Activated naive CD8-positive, alpha-beta T cell treated with anti-CD3 and anti-CD28 coated beads, Interleukin-2, amount 10 ng/mL, durations not matched to agents 7 days and 5 days (primary cell): ENCODE results near the gene NOSIP. TPM values are rescaled to one million over a fixed set of nuclear protein-coding genes. Genes with fewer than 3 reads are reported as not detected.

Source experiments
- ATAC-seq: fragments of 150-1000 bp; cut with Tn5 transposase; one replicate; pipeline ENCODE4 v1.10.0; 2021; ENCODE audit warnings: low read depth, moderate library complexity
- POLR2A ChIA-PET: fragments of 350-600 bp; sonication (Branson Sonifier 250); formaldehyde crosslinking; loops from one replicate; lab custom pipeline; 2021; ENCODE audit warnings: antibody characterized with exemption; lab: Charles Lee
- DNase-seq: peaks from one replicate; pipeline ENCODE4 v3.0.0; 2021
- H3K27ac Mint-ChIP-seq: one replicate; pipeline ENCODE4 v1.8.0; 2022; ENCODE audit warnings: mild to moderate bottlenecking, mixed read lengths
- H3K27me3 Mint-ChIP-seq: one replicate; pipeline ENCODE4 v1.8.0; 2022; ENCODE audit warnings: mild to moderate bottlenecking, moderate library complexity, mixed read lengths
- H3K36me3 Mint-ChIP-seq: one replicate; pipeline ENCODE4 v1.8.0; 2021; ENCODE audit warnings: mild to moderate bottlenecking, mixed read lengths
- H3K4me1 Mint-ChIP-seq: one replicate; pipeline ENCODE4 v1.8.0; 2021; ENCODE audit warnings: mixed read lengths
- H3K4me3 Mint-ChIP-seq: one replicate; pipeline ENCODE4 v1.8.0; 2022; ENCODE audit warnings: mild to moderate bottlenecking, moderate library complexity, mixed read lengths
- H3K9me3 Mint-ChIP-seq: one replicate; pipeline ENCODE4 v1.8.0; 2021; ENCODE audit warnings: mixed read lengths
- total RNA-seq, 2 experiments: library from RNA; stranded (reverse); gene quantifications; one replicate each; pipeline ENCODE4 v1.2.3, GENCODE V29; 2021

The NOSIP gene
- total RNA-seq, 2 experiments from 2014 or later, result 122 to 125 TPM

GRCh38 chr19:49546825-49547565 lies 33.4 kb downstream of the NOSIP start:
- Mint-ChIP-seq H3K9me3 (no peaks in the 10 kb centered on the region), H3K4me1 (peaks cover 28% of the 10 kb centered on the region), H3K27ac (peak overlapping the region; percentile 56), H3K27me3 (no peaks in the 10 kb centered on the region), H3K36me3 (peaks cover 2% of the 10 kb centered on the region), H3K4me3 (peak overlapping the region; percentile 78)
- POLR2A ChIA-PET, result interaction anchor here (0.7 to 2.2 kb wide), 8 partner anchors 12 to 74 kb away, joined by 3 to 12 read pairs (median 4); partner anchors contain the start of genes FCGRT and FLT3LG
- DNase-seq, result no peak
- peak; percentile 57 for ATAC-seq

- no peaks in the 10 kb centered on the region for H3K36me3 Mint-ChIP-seq
These were observed 36.2 kb downstream of the NOSIP start for GRCh38 chr19:49544154-49544553.

GRCh38 chr19:49543032-49543431 lies 37.3 kb downstream of the NOSIP start:
- DNase-seq (no peak), ATAC-seq (no peak)
- Mint-ChIP-seq H3K36me3 (no peaks in the 10 kb centered on the region), H3K27ac (peak overlapping the region; percentile 9), H3K27me3 (no peaks in the 10 kb centered on the region), H3K9me3 (no peaks in the 10 kb centered on the region), H3K4me1 (peaks cover 9% of the 10 kb centered on the region), H3K4me3 (no peak overlapping the region)
- POLR2A ChIA-PET, result interaction anchor here (0.6 kb wide), 1 partner anchor 26 kb away, joined by 4 read pairs; no protein-coding TSS in a partner anchor

More at GRCh38 chr19:49544154-49544553, 36.2 kb downstream of the NOSIP start:
- ATAC-seq (no peak), DNase-seq (no peak)
- peaks cover 16% of the 10 kb centered on the region for H3K4me1 Mint-ChIP-seq
- H3K9me3 Mint-ChIP-seq, result no peaks in the 10 kb centered on the region
- H3K4me3 Mint-ChIP-seq, result no peak overlapping the region
- no peaks in the 10 kb centered on the region for H3K27me3 Mint-ChIP-seq
- peak overlapping the region; percentile 2 for H3K27ac Mint-ChIP-seq
- POLR2A ChIA-PET, result no interaction called here

- POLR2A ChIA-PET, result interaction anchor here (0.6 kb wide), 1 partner anchor 26 kb away, joined by 4 read pairs; no protein-coding TSS in a partner anchor
- DNase-seq (no peak), ATAC-seq (no peak)
- Mint-ChIP-seq H3K9me3 (no peaks in the 10 kb centered on the region), H3K27me3 (no peaks in the 10 kb centered on the region), H3K4me1 (peaks cover 9% of the 10 kb centered on the region), H3K36me3 (no peaks in the 10 kb centered on the region), H3K4me3 (no peak overlapping the region), H3K27ac (peak overlapping the region; percentile 9)
These were observed 37.9 kb downstream of the NOSIP start for GRCh38 chr19:49542446-49542845.

GRCh38 chr19:49541914-49542313 lies 38.4 kb downstream of the NOSIP start:
- ATAC-seq (no peak), DNase-seq (no peak)
- Mint-ChIP-seq H3K27me3 (no peaks in the 10 kb centered on the region), H3K9me3 (no peaks in the 10 kb centered on the region), H3K36me3 (no peaks in the 10 kb centered on the region), H3K4me3 (no peak overlapping the region), H3K27ac (no peak overlapping the region), H3K4me1 (peaks cover 5% of the 10 kb centered on the region)
- POLR2A ChIA-PET, result no interaction called here

GRCh38 chr19:49539192-49539952 lies 41.0 kb downstream of the NOSIP start:
- DNase-seq (no peak), ATAC-seq (no peak)
- Mint-ChIP-seq H3K9me3 (no peaks in the 10 kb centered on the region), H3K27me3 (peaks cover 2% of the 10 kb centered on the region), H3K27ac (no peak overlapping the region), H3K4me3 (no peak overlapping the region), H3K4me1 (peaks cover 14% of the 10 kb centered on the region), H3K36me3 (no peaks in the 10 kb centered on the region)
- POLR2A ChIA-PET, result no interaction called here

GRCh38 chr19:49538643-49539042 lies 41.7 kb downstream of the NOSIP start:
- H3K9me3 Mint-ChIP-seq, result no peaks in the 10 kb centered on the region
- H3K36me3 Mint-ChIP-seq, result no peaks in the 10 kb centered on the region
- no peak overlapping the region for H3K27ac Mint-ChIP-seq
- no peak for DNase-seq
- H3K27me3 Mint-ChIP-seq, result peaks cover 2% of the 10 kb centered on the region
- H3K4me1 Mint-ChIP-seq, result peaks cover 14% of the 10 kb centered on the region
- POLR2A ChIA-PET, result interaction anchor here (0.6 kb wide), 1 partner anchor 1267 kb away, joined by 4 read pairs; no protein-coding TSS in a partner anchor
- ATAC-seq, result no peak
- no peak overlapping the region for H3K4me3 Mint-ChIP-seq

GRCh38 chr19:49536921-49537462 lies 43.4 kb downstream of the NOSIP start:
- Mint-ChIP-seq H3K27ac (no peak overlapping the region), H3K27me3 (peaks cover 2% of the 10 kb centered on the region), H3K9me3 (no peaks in the 10 kb centered on the region), H3K4me3 (no peak overlapping the region), H3K36me3 (no peaks in the 10 kb centered on the region), H3K4me1 (peaks cover 21% of the 10 kb centered on the region)
- no peak for DNase-seq
- ATAC-seq, result no peak
- POLR2A ChIA-PET, result interaction anchor here (1.0 kb wide), 1 partner anchor 27 kb away, joined by 3 read pairs; no protein-coding TSS in a partner anchor

- Mint-ChIP-seq H3K27me3 (peaks cover 4% of the 10 kb centered on the region), H3K4me1 (peaks cover 19% of the 10 kb centered on the region), H3K4me3 (peak overlapping the region; percentile 62), H3K9me3 (no peaks in the 10 kb centered on the region), H3K36me3 (peaks cover 2% of the 10 kb centered on the region), H3K27ac (peak overlapping the region; percentile 28)
- POLR2A ChIA-PET, result interaction anchor here (0.9 to 2.4 kb wide), 6 partner anchors 12 to 142 kb away, joined by 3 to 12 read pairs (median 4); partner anchors contain the start of gene PIH1D1
- no peak for DNase-seq
- ATAC-seq, result no peak
These were observed 45.5 kb downstream of the NOSIP start for GRCh38 chr19:49534632-49535385.

- POLR2A ChIA-PET, result interaction anchor here (0.6 to 2.4 kb wide), 7 partner anchors 13 to 82 kb away, joined by 3 to 12 read pairs (median 4); partner anchors contain the start of genes NOSIP and PIH1D1
- DNase-seq (peak; percentile 96), ATAC-seq (peak; percentile 92)
- peak overlapping the region; percentile 62 for H3K4me3 Mint-ChIP-seq
- peaks cover 4% of the 10 kb centered on the region for H3K27me3 Mint-ChIP-seq
- no peaks in the 10 kb centered on the region for H3K9me3 Mint-ChIP-seq
- peaks cover 19% of the 10 kb centered on the region for H3K4me1 Mint-ChIP-seq
- H3K27ac Mint-ChIP-seq, result peak overlapping the region; percentile 42
- H3K36me3 Mint-ChIP-seq, result peaks cover 2% of the 10 kb centered on the region
These were observed 46.5 kb downstream of the NOSIP start for GRCh38 chr19:49533551-49534488.

- H3K27ac Mint-ChIP-seq, result no peak overlapping the region
- POLR2A ChIA-PET, result no interaction called here
These were observed 49.6 kb downstream of the NOSIP start for GRCh38 chr19:49530708-49531107.

More at GRCh38 chr19:49530708-49531107, 49.6 kb downstream of the NOSIP start:
- H3K27me3 Mint-ChIP-seq, result peaks cover 4% of the 10 kb centered on the region
- ATAC-seq, result no peak
- peaks cover 29% of the 10 kb centered on the region for H3K4me1 Mint-ChIP-seq
- peaks cover 2% of the 10 kb centered on the region for H3K36me3 Mint-ChIP-seq
- DNase-seq, result no peak
- H3K4me3 Mint-ChIP-seq, result no peak overlapping the region
- no peaks in the 10 kb centered on the region for H3K9me3 Mint-ChIP-seq
